Measurements from ENCODE around the gene RUFY3. TPM values are rescaled to one million over a fixed set of nuclear protein-coding genes. Genes with fewer than 3 reads are reported as not detected.

The RUFY3 gene
- total RNA-seq, 1 experiment from 2014 or later = 48.0 TPM

GRCh38 chr4:70746179-70746839 lies 24.5 kb downstream of the RUFY3 start:
- Mint-ChIP-seq H3K27me3 (ENCODE audit: low read depth) (no peaks in the 10 kb centered on the region), H3K27ac (peak overlapping the region in 1 of 3 experiments; percentile 13; a peak in 1 of 7 replicates), H3K36me3 (ENCODE audit: insufficient read depth in 1 of 3, low read depth in 3 of 3) (no peaks in the 10 kb centered on the region), H3K9me3 (no peaks in the 10 kb centered on the region), H3K4me1 (peaks cover 13 to 15% of the 10 kb centered on the region in 2 experiments), H3K4me3 (no peak overlapping the region)
- Histone ChIP-seq H3K4me1 (ENCODE audit: insufficient read depth, low read length) (no peaks in the 10 kb centered on the region), H3K9ac (ENCODE audit: extremely low read depth, insufficient read length, low read length) (no peak overlapping the region), H3K56ac (ENCODE audit: insufficient read length, low read depth, low read length) (no peak overlapping the region), H2BK5ac (ENCODE audit: insufficient read length, low read length) (no peak overlapping the region), H3K23ac (ENCODE audit: insufficient read length, low read depth, low read length) (no peak overlapping the region), H3K79me2 (ENCODE audit: insufficient read depth, low read length) (no peaks in the 10 kb centered on the region), H2AK5ac (ENCODE audit: insufficient read length, low read length) (no peak overlapping the region), H2BK12ac (ENCODE audit: insufficient read length, low read depth, low read length) (no peak overlapping the region), H3K4me2 (ENCODE audit: insufficient read depth, insufficient read length, low read length) (no peak overlapping the region), H2BK120ac (ENCODE audit: low read depth, low read length, poor library complexity, severe bottlenecking) (no peak overlapping the region), H3K27me3 (ENCODE audit: insufficient read depth, low read length) (no peaks in the 10 kb centered on the region), H4K8ac (replicated peaks; ENCODE audit: insufficient read length, low read depth, low read length) (no peak overlapping the region), H4K91ac (ENCODE audit: insufficient read length, low read depth, low read length) (no peak overlapping the region), H3K27ac (ENCODE audit: insufficient read length, low read depth, low read length) (no peak overlapping the region), H4K20me1 (ENCODE audit: control insufficient read depth, insufficient read depth, insufficient read length) (no peaks in the 10 kb centered on the region), H3T11ph (ENCODE audit: low read length) (no peak overlapping the region), H3K14ac (ENCODE audit: insufficient read depth, low read length) (no peak overlapping the region), H4K5ac (ENCODE audit: insufficient read length, low read depth, low read length) (no peak overlapping the region), H3K18ac (ENCODE audit: insufficient read length, low read depth, low read length) (no peak overlapping the region), H2BK20ac (ENCODE audit: low read depth, low read length, poor library complexity, severe bottlenecking) (no peak overlapping the region), H3K4ac (ENCODE audit: low read depth, low read length) (no peak overlapping the region), H2BK15ac (ENCODE audit: low read depth, low read length) (no peak overlapping the region), H3K9me3 (ENCODE audit: control insufficient read depth, low read depth, low read length) (no peaks in the 10 kb centered on the region), H3K79me1 (ENCODE audit: insufficient read depth, low read depth, low read length, poor library complexity, severe bottlenecking) (no peaks in the 10 kb centered on the region), H3K23me2 (ENCODE audit: insufficient read length, low read depth, low read length, poor library complexity, severe bottlenecking) (no peaks in the 10 kb centered on the region), H2AFZ (ENCODE audit: low read length) (no peak overlapping the region)
- TF ChIP-seq CTCF (conservative IDR thresholded peaks at IDR 0.05) = no peak
- no peak for DNase-seq
- no CpG with 5 or more reads among the region's 9 CpGs for WGBS (ENCODE audit: extremely low coverage, insufficient read length, low lambda C conversion rate)

Measured in H9 (cell line).